HG03457 (cell line): ENCODE data around the gene MAST3.

Experiments used
- ATAC-seq: cut with Tn5 transposase; IDR thresholded peaks from one replicate; pipeline ENCODE4 v1.9.1; 2021; ENCODE audit warnings: moderate number of reproducible peaks; ENCODE audit not compliant: unreplicated experiment

The MAST3 gene

DNA sequence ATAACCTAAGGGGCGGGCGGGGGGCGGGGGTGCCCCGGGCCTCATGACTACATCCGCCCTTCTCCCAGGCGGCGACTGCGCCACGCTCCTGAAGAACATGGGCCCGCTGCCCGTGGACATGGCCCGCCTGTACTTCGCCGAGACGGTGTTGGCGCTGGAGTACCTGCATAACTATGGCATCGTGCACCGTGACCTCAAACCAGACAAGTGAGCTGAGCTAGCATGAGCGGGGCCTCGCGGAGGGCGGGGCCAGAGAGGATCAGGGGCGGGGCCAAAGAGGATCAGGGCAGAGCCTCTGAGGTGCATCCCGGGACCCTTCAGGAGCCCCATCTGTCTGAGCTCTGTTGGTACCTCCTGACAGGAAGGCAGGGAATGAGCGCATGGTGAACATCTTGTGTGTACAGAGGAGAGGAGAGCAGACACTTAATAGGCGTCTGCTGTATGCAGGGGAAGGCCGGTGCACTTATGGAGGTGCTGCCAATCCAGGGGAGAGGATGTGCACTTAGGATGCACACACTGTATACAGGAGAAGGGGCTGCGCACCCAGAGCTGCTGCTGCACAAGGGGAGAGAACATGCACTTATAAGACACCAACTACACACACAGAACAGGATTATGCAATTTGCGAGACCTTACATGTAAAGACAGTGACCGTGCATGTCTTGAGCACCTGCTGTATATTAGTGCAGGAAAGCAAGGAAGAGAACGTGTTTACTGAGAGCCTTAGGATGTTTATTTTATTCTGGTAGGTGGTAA, 34.4 kb downstream of the MAST3 start:
- no peak for ATAC-seq

DNA sequence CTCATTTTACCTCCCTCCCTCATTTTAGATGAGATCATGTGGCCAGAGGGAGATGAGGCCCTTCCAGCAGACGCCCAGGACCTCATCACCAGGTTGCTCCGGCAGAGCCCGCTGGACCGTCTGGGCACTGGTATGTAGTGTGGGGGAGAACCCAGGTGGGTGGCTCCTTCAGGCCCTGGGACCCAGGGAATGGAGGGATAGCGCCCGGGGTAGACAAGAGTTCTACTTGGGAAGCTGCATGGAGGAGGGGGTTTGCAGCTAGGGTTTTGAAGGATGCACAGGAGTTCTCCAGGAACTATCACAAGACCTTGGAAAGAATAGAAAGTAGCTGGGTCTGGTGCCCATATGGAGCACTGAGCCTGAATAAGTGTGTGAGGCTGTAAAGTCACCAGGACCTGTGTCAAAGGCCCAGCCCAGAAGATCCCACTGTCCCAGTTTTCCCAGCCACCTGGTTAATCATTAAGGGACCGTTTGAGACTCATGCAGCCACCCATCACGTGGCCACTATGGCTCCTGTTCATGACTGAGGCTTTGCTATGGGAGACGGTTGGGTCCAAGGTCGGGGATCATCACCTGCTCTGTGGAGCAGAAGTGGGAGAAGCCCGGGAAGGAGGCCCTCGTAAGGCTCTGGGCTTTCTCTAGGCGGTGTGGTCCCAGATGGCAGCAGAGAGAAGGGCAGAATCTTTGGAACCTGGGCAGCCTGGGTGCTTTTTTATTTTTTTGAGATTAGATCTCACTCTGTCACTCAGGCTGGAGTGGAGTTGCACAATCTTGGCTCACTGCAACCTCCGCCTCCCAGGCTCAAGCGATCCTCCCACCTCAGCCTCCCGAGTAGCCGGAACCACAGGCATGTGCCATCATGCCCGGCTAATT, 38.4 kb downstream of the MAST3 start:
- ATAC-seq, result no peak

DNA sequence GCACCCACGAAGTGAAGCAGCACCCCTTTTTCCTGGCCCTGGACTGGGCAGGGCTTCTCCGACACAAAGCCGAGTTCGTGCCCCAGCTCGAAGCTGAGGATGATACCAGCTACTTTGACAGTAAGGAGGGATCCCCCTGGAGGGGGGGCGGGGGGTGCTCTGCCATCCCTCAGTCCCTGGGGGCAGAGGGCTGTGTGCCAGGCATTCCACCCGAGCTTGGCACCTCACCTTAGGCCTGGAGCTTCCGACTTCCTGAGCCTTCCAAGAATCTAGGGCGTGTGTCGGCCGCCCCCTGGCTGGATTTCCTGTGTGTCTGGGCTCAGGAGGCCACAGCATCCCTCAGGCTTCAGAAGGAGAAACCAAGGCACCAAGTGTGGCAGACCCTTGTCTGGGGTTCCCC, 39.7 kb downstream of the MAST3 start:
- no peak for ATAC-seq

DNA sequence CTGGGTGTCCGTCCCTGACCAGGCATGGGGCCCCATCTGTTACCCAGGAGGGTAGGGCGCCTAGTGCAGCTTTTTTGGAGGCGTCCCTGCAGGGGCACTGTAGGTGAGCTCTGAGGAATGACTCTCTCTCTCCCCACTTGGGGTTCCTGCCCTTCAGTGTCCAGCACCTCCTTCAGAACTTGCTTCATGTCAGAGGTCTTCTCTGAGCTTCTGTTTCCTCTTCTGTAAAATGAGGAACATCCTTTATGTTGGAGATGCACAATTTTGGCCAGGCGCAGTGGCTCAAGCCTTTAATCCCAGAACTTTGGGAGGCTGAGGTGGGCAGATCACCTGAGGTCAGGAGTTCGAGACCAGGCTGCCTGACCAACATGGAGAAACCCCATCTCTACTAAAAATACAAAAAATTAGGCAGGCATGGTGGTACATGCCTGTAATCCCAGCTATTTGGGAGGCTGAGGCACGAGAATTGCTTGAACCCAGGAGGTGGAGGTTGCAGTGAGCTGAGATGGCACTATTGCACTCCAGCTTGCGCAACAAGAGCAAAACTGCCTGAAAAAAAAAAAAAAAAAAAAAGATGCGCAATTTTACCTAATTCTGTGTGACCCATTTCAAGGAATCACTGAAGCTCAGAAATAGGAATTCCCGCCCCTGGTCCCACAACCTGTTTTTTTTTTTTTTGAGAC, 40.2 kb downstream of the MAST3 start:
- no peak for ATAC-seq

DNA sequence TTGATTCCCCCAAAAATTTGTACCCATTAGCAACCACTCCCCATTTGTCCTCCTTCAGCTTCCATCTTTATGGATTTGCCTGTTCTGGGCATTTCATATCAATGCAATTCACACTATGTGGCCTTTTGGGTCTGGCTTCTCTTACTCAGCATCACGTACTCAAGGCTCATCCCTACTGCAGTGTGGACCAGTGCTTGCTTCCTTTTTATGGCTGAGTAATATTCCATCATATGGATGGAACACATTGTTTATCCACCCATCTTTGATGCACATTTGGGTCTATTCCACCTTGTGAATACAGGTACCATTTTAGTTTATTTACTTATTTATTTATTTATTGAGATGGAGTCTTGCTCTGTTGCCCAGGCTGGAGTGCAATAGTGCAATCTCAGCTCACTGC, 42.9 kb downstream of the MAST3 start:
- no peak for ATAC-seq

DNA sequence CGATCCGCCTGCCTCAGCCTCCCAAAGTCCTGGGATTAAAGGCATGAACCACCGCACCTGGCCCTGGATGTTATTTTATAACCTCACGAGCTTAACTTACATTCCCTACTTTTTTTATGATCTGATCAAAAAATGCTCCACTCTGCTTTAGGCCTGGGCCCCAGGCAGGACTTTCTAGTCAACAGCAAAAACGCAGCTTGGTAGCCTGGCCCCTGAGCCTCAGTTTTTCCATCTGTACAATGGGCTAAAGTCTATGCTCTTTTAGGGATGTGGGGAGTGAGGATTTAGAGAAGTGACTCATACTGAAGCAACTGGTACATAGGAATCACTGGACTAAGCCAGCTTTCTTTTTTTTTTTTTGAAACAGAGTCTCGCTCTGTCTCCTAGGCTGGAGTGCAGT, 43.5 kb downstream of the MAST3 start:
- no peak for ATAC-seq

DNA sequence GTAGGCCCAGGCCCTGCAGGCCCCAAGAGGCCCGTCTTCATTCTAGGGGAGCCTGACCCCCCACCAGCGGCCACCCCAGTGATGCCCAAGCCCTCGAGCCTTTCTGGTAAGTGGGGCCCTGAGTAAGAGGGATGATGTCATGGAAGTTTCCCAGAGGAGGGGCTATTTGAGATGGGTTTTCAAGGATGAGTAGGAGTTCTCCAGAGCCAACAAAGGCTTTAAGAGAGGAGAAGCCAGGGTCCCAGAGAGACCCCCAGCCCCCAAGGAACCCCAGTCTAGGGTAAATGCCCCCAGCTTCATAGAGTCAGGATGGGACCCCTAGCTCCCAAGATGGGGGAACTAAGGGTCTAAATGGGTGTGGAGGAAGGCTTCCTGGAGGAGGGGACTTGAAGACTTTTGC, 46.3 kb downstream of the MAST3 start:
- ATAC-seq, result no peak

DNA sequence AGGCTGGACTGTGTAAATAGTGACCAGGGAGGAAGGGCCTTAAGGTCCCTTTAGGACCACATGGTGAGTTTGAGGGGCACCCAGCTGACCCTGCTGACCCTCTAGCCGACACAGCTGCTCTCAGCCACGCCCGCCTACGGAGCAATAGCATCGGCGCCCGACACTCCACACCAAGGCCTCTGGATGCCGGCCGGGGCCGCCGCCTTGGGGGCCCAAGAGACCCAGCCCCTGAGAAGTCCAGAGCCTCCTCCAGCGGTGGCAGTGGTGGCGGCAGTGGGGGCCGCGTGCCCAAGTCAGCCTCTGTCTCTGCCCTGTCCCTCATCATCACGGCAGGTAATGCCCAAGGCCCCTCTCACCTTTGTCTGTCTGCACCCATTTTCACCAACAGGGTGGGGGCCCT, 46.8 kb downstream of the MAST3 start:
- no peak for ATAC-seq

DNA sequence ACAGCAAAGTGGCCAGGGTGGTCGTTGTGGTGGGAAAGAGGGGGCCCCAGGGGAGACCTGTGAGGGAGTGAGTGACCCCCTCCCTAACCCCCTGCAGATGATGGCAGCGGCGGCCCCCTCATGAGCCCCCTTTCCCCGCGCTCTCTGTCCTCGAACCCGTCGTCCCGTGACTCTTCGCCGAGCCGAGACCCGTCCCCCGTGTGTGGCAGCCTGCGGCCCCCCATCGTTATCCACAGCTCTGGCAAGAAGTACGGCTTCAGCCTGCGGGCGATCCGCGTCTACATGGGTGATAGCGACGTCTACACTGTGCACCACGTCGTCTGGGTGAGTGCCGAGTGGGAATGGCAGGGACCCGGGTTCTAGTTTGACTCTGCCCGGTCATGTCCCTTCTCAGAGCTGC, 47.3 kb downstream of the MAST3 start:
- ATAC-seq, result no peak

DNA sequence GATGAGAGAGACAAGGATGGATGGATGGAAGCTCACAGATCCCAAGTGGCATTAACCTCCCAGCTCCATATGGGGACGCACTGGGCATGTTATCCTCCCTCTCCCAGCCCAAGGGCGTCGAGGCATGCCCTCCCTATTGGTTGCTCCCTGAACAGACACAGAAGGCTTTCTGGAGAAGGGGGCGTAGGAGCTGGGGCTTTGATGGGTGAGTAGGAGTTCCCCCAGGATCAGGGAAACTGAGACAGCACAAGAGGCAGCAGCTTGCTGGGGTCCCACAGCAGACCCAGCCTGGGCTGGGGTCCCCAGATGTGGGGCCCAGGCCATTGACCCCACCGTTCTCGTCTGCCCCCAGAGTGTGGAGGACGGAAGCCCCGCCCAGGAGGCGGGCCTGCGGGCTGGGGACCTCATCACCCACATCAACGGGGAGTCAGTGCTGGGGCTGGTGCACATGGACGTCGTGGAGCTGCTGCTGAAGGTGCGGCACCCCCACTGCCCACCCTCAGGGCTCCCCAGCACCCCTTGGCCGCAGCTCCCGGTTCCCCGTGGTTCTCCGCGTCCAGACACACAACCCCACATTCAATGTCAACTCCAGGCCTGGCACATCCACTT, 47.9 kb downstream of the MAST3 start:
- no peak for ATAC-seq

DNA sequence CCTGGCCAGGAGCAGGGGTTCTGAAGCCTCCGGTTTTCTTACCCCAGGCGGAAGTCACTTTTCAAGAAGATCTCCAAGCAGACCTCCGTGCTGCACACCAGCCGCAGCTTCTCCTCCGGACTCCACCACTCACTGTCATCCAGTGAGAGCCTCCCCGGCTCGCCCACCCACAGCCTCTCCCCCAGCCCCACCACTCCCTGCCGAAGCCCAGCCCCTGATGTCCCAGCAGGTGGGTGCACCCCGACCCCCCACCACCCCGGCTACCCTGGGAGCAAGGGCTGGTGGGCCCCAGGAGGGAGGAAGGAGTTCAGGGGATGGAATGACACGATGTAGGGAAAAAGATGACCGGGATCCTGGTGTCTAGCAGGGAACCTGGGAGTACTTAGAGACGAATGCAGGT, 49.8 kb downstream of the MAST3 start:
- ATAC-seq, result no peak

DNA sequence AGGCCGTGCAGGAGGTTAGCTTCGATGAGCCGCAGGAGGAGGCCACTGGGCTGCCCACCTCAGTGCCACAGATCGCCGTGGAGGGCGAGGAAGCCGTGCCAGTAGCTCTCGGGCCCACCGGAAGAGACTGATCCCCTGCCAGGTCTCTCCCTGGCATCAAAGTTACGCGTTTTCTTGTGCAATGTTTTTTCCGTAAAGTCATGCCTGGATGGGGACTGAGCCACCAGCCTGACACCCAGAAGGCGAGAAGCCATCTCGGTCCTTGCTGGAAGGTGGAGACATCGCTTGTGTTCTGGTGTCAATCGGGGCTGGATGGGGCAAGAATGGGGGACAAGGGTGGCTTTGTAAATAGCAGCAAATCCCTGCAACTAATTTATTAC, 52.0 kb downstream of the MAST3 start:
- no peak for ATAC-seq

DNA sequence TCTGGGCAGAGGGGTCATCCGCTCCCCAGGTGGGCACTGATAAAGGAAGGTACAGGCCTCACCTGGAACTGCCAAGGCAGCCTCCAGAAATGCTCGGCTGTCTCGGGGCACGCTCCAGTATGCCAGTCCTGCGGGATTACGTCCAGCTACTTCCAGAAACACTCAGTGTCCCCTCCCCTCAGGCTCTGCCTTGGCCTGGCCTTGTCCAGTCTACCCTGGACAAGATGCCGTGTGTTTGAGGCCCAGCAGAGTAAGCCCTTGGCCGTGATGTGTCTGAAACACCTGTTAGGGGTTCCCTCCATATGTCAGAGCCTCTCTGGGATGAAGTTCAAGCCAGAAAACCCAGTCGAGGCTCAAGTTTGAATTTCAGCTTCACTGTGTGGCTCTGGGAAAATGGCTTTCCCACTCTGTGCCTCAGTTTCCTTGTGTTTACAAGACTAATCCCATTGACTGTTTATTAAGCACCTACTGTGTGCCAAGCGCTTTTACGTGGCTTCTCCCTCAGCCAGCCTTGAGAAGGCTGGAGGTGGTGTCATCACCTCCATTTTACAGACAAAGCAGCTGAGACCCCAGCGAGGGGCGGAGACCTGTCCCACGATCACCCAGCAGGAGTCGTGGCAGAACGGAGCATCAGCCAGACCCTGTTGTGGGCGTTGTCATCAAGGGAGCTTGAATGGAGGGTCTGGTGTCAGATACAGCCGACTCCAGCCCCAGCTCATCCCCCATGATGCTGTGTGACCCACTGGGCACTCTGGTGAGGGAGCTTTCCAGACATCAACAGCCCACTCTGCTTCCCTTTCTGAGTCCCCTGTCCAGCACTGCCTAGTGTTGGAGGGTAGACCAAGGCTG, 53.4 kb downstream of the MAST3 start:
- no peak for ATAC-seq

DNA sequence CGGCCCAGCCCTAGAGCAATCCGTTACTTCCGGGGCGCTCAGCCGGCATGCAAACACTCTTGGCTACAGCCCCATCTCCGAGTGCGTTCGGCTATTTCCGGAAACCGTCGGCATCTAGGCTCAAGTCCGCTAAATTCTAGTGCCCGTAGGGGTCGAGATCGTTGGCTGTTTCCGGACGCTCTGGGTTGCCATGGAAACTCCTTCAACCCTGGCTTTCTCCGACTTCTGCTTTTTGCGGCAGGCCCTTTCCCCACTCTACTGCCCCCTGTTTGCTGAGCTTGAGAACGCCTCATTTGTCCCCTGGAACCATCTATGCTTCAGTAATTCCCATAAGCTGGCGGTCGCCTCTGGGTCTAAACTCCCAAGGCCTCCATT, 54.9 kb downstream of the MAST3 start:
- peak; percentile 36 for ATAC-seq

DNA sequence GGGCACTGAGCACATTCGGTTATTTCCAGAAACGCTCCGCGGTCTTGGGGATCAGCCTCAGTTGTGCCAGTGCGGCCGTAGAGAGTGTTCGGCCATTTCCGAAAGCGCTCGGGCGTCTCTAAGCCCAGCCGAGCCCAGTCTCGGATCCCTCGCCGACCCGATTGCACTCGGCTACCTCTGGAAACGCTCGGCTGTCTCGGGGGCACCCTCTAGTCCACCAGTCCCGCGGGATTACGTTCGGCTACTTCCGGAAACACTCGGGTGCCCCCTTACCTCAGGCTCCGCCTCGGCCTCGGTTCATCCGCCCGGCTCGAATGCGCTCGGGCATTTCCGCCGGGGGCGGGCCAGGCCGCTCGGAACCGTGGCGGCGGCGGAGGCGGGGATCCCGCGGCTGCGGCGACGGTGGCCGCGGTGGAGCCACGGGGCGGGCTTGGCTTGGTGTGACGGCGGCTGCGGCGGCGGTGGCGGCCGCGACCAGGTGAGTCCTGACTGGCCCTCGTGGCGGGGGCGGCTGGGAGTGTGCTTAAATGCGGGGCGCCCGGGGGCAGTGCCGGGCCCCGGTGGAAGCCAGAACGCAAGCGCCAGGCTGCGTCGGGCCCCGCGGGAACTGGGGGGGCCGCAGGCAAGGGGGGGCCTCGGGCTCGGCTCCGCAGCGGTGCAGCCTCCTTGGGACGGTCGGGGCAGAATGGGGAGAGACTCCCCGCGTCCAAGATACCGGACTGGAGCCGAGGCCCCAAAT, 55.4 kb downstream of the MAST3 start, which contains the start of gene PIK3R2:
TSS of gene PIK3R2 (plus strand) at position 347 of the 739 bp plus-strand sequence. CDS start 2,717 bp downstream, outside the sequence.
- peak; percentile 56 for ATAC-seq

DNA sequence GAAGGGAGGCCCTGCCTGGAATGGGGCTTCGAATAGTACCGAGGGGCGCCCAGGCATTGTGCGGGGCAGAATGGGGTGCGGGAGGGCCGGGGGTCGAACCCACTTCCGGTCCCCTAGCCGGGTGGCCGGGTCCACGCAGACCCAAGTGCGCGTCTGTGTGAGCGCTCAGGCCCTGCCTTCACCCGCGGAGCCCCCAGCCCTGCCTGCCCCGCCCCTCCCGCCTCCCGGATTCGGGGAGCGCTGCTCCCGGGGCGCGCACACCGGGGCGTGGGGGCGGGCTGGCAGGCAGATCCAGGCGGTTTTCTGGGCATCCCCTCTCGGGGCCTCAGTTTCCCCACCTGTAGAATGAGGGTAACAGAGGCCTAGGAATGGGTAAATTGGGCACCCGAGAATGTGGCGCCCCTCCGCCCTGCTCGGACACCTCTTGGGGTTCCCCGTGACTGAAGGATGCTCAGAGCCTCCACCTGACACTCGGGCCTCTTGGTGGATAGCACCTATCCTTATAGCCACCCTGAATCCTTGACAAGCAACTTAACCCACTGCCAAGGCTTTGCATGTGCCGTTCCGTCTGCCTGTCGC, 56.1 kb downstream of the MAST3 start:
- ATAC-seq, result no peak

DNA sequence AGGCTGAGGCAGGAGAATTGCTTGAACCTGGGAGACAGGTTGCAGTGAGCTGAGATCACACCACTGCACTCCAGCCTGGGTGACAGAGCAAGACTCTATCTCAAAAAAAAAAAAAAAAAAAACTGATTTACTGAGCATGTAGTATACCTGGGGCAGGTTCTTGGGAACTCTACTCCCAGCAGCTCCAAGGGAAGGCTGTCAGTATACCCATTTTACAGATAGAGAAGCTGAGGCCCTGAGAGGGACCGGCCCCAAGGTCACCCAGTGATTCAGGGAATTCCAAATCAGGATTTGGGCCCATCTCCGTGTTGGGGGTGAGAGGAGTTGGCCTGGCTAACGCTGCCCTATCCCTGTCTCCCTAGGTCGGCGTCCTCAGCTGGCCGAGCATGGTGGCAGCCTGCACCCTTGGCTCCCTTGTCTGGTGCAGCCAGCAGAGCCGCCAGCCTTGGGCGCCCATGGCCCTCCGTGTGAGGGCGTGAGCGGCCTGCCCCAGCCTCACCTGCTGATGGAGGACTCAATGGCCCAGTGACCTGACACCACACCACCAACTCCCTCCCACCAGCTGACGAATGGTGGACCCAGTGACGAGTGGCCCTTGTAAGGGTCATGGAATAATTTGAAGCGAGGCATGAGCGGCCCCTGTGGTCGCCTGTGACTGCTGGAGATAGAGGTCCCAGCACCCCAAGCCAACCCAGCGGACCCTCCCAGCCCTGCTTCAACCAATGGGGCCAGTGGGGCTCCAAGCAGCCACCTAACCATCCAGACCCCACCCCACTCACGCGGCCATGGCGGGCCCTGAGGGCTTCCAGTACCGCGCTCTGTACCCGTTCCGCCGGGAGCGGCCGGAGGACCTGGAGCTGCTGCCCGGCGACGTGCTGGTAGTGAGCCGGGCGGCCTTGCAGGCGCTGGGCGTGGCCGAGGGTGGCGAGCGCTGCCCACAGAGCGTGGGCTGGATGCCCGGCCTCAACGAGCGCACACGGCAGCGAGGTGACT, 57.8 kb downstream of the MAST3 start:
- ATAC-seq, result no peak

DNA sequence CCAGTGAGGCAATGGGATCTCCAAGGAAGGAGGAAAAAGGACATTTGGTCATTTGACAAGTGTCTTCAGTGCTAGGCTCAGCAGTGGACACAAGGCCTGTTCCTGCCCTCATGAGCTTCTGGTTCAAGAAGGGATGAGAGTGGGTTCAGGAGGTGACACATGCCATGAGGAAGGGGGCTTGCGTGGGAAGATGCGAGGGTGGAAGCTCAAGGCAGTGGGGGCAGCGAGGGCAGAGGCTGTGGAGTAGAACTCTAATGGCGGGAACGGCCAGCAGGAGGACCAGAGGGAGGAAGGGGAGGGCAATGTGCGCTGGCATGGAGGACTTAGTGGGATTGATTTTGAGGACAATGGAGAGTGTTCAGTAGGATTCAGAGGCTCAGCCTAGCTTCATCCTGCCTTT, 58.7 kb downstream of the MAST3 start:
- no peak for ATAC-seq
